KMS-11 (cell line): ENCODE measurements around the gene RAB11A.

Source experiments
- H2AFZ ChIP-seq: fragments of 200-600 bp; sonication (generic); 2 replicates; pipeline ENCODE4 v1.6.1; 2016; ENCODE audit warnings: antibody characterized with exemption, mixed run types, low read depth
- H3K27ac ChIP-seq: fragments of 200-600 bp; sonication (generic); 2 replicates; pipeline ENCODE4 v1.6.1; 2016; ENCODE audit warnings: mild to moderate bottlenecking, mixed run types
- H3K27me3 ChIP-seq: fragments of 200-600 bp; sonication (generic); 2 replicates; pipeline ENCODE4 v1.6.1; 2017; ENCODE audit warnings: mild to moderate bottlenecking, low read depth, mixed run types, moderate library complexity; ENCODE audit not compliant: insufficient read depth
- H3K36me3 ChIP-seq: fragments of 200-600 bp; sonication (generic); 2 replicates; pipeline ENCODE4 v1.6.1; 2017; ENCODE audit warnings: mild to moderate bottlenecking, mixed run types; ENCODE audit not compliant: insufficient read depth
- H3K4me1 ChIP-seq: fragments of 200-600 bp; sonication (generic); 2 replicates; pipeline ENCODE4 v1.6.1; 2016; ENCODE audit warnings: mild to moderate bottlenecking, low read depth, mixed run types; ENCODE audit not compliant: poor library complexity, severe bottlenecking
- H3K4me2 ChIP-seq: fragments of 200-600 bp; sonication (generic); 2 replicates; pipeline ENCODE4 v1.7.0; 2016; ENCODE audit warnings: mild to moderate bottlenecking, mixed run types
- H3K4me3 ChIP-seq: fragments of 200-600 bp; sonication (generic); IDR thresholded peaks from 2 replicates; pipeline ENCODE4 v1.6.1; 2017; ENCODE audit warnings: low read depth, low read length, mixed read lengths; ENCODE audit not compliant: insufficient read depth
- H3K79me2 ChIP-seq: fragments of 200-600 bp; sonication (generic); 2 replicates; pipeline ENCODE4 v1.6.1; 2016; ENCODE audit warnings: low read depth, mixed run types; ENCODE audit not compliant: insufficient read depth
- H3K9ac ChIP-seq: fragments of 200-600 bp; sonication (generic); 2 replicates; pipeline ENCODE4 v1.6.1; 2016; ENCODE audit warnings: mild to moderate bottlenecking, mixed run types
- H4K20me1 ChIP-seq: fragments of 200-600 bp; sonication (generic); 2 replicates; pipeline ENCODE4 v1.6.1; 2016; ENCODE audit warnings: mild to moderate bottlenecking, mixed run types; ENCODE audit not compliant: insufficient read depth
- CTCF ChIP-seq: fragments of 200-600 bp; sonication (generic); conservative IDR thresholded peaks from 2 replicates; pipeline ENCODE4 v1.6.1; 2017; ENCODE audit warnings: low read depth, mild to moderate bottlenecking, antibody characterized with exemption, low read length, moderate library complexity, mixed read lengths

Gene RAB11A

GRCh38 chr15:65893060-65893459, 23.8 kb downstream of the RAB11A start:
- H3K36me3 ChIP-seq, result no peaks in the 10 kb centered on the region
- H4K20me1 ChIP-seq, result no peaks in the 10 kb centered on the region
- H3K27ac ChIP-seq, result no peak overlapping the region
- H3K79me2 ChIP-seq, result no peaks in the 10 kb centered on the region
- H3K4me2 ChIP-seq, result no peak overlapping the region
- H3K27me3 ChIP-seq, result no peaks in the 10 kb centered on the region
- peaks cover 18% of the 10 kb centered on the region for H3K4me1 ChIP-seq
- H3K9ac ChIP-seq, result no peak overlapping the region
- no peak overlapping the region for H2AFZ ChIP-seq
- no peak for TF ChIP-seq CTCF
- no peak overlapping the region for H3K4me3 ChIP-seq

GRCh38 chr15:65896236-65896635, 26.9 kb downstream of the RAB11A start:
- no peak overlapping the region for H3K4me3 ChIP-seq
- H3K79me2 ChIP-seq, result no peaks in the 10 kb centered on the region
- no peak overlapping the region for H3K4me2 ChIP-seq
- H3K27ac ChIP-seq, result no peak overlapping the region
- no peaks in the 10 kb centered on the region for H3K27me3 ChIP-seq
- peaks cover 4% of the 10 kb centered on the region for H3K4me1 ChIP-seq
- no peaks in the 10 kb centered on the region for H4K20me1 ChIP-seq
- H2AFZ ChIP-seq, result no peak overlapping the region
- H3K9ac ChIP-seq, result no peak overlapping the region
- no peaks in the 10 kb centered on the region for H3K36me3 ChIP-seq
- TF ChIP-seq CTCF, result no peak

- TF ChIP-seq CTCF, result no peak
- Histone ChIP-seq H3K36me3 (no peaks in the 10 kb centered on the region), H2AFZ (no peak overlapping the region), H3K27ac (no peak overlapping the region), H4K20me1 (no peaks in the 10 kb centered on the region), H3K4me3 (no peak overlapping the region), H3K4me2 (no peak overlapping the region), H3K9ac (no peak overlapping the region), H3K4me1 (peaks cover 13% of the 10 kb centered on the region), H3K79me2 (no peaks in the 10 kb centered on the region), H3K27me3 (no peaks in the 10 kb centered on the region)
These were observed 31.2 kb downstream of the RAB11A start for GRCh38 chr15:65900488-65900887.

- H3K4me2 ChIP-seq, result no peak overlapping the region
- no peak overlapping the region for H2AFZ ChIP-seq
- H3K9ac ChIP-seq, result no peak overlapping the region
- no peaks in the 10 kb centered on the region for H4K20me1 ChIP-seq
- H3K36me3 ChIP-seq, result no peaks in the 10 kb centered on the region
- no peaks in the 10 kb centered on the region for H3K27me3 ChIP-seq
- H3K4me1 ChIP-seq, result peaks cover 9% of the 10 kb centered on the region
- no peak overlapping the region for H3K27ac ChIP-seq
- no peak for TF ChIP-seq CTCF
- H3K4me3 ChIP-seq, result no peak overlapping the region
- no peaks in the 10 kb centered on the region for H3K79me2 ChIP-seq
These were observed 32.0 kb downstream of the RAB11A start for GRCh38 chr15:65901336-65901735.

GRCh38 chr15:65901836-65902235, 32.5 kb downstream of the RAB11A start:
- Histone ChIP-seq H4K20me1 (no peaks in the 10 kb centered on the region), H3K9ac (no peak overlapping the region), H2AFZ (no peak overlapping the region), H3K4me2 (no peak overlapping the region), H3K4me3 (no peak overlapping the region), H3K27me3 (no peaks in the 10 kb centered on the region), H3K4me1 (peaks cover 9% of the 10 kb centered on the region), H3K79me2 (no peaks in the 10 kb centered on the region), H3K36me3 (no peaks in the 10 kb centered on the region), H3K27ac (no peak overlapping the region)
- TF ChIP-seq CTCF, result no peak
